A673 (cell line): ENCODE results near the gene EHMT1. TPM values are rescaled to one million over a fixed set of nuclear protein-coding genes. Genes with fewer than 3 reads are reported as not detected.

ENCODE experiments used
- BruUV-seq: library from RNA; stranded (reverse); fragments of 400-500 nt; replicated peaks from 2 replicates; lab custom pipeline; 2021; lab: Mats Ljungman, UMichigan
- CTCF ChIA-PET: fragments of 300-600 bp; sonication (Branson Sonifier 250); formaldehyde crosslinking; loops from one replicate; lab custom pipeline; 2022; ENCODE audit warnings: antibody characterized with exemption; lab: Charles Lee
- POLR2A ChIA-PET: fragments of 300-600 bp; sonication (Branson Sonifier 250); formaldehyde crosslinking; loops from one replicate; lab custom pipeline; 2022; ENCODE audit warnings: antibody characterized with exemption; ENCODE audit not compliant: low non-redundant PET; lab: Charles Lee
- DNase-seq: peaks from one replicate; pipeline ENCODE4 v3.0.0-alpha.2; 2015; ENCODE audit warnings: low spot score
- H3K27ac ChIP-seq: fragments of 200-600 bp; sonication (generic); 2 replicates; pipeline ENCODE4 v1.5.1; 2016; ENCODE audit warnings: mixed run types, low read depth, mild to moderate bottlenecking, mixed read lengths, antibody characterized with exemption, low read length; ENCODE audit not compliant: poor library complexity, severe bottlenecking
- H3K27me3 ChIP-seq: fragments of 200-600 bp; sonication (generic); replicated peaks from 2 replicates; pipeline ENCODE4 v1.6.1; 2017; ENCODE audit warnings: mixed run types, low read depth, mild to moderate bottlenecking, mixed read lengths, antibody characterized with exemption, low read length; ENCODE audit not compliant: insufficient read depth, poor library complexity
- H3K36me3 ChIP-seq: fragments of 200-600 bp; sonication (generic); 2 replicates; pipeline ENCODE4 v1.6.1; 2016; ENCODE audit warnings: mixed run types, mild to moderate bottlenecking, mixed read lengths, antibody characterized with exemption, low read length; ENCODE audit not compliant: insufficient read depth, poor library complexity, severe bottlenecking
- H3K4me1 ChIP-seq: fragments of 200-600 bp; sonication (generic); 2 replicates; pipeline ENCODE4 v1.6.1; 2017; ENCODE audit warnings: mixed run types, mild to moderate bottlenecking, mixed read lengths, antibody characterized with exemption, low read length; ENCODE audit not compliant: insufficient read depth, poor library complexity, severe bottlenecking
- H3K4me3 ChIP-seq: fragments of 200-600 bp; sonication (generic); 2 replicates; pipeline ENCODE4 v1.5.1; 2016; ENCODE audit warnings: low read depth, mixed run types, mild to moderate bottlenecking, mixed read lengths, low read length; ENCODE audit not compliant: poor library complexity, severe bottlenecking
- H3K9me3 ChIP-seq: fragments of 200-600 bp; sonication (generic); 2 replicates; pipeline ENCODE4 v1.6.1; 2016; ENCODE audit warnings: mixed run types, low read depth, mild to moderate bottlenecking, mixed read lengths, antibody characterized with exemption, low read length; ENCODE audit not compliant: poor library complexity, severe bottlenecking
- CTCF ChIP-seq: fragments of 300-800, 200-600 bp; sonication (generic); conservative IDR thresholded peaks from 2 replicates; pipeline ENCODE4 v1.5.1; 2017; ENCODE audit warnings: low read depth, mild to moderate bottlenecking, antibody characterized with exemption, low read length, moderate library complexity, mixed read lengths
- EZH2 ChIP-seq: fragments of 200-600 bp; sonication (generic); IDR thresholded peaks from 2 replicates; pipeline ENCODE4 v1.6.1; 2017; ENCODE audit warnings: borderline replicate concordance, low read depth, mild to moderate bottlenecking, mixed read lengths, antibody characterized with exemption, low read length; ENCODE audit not compliant: poor library complexity, severe bottlenecking
- intact Hi-C: fragments of 100-400 bp; cut with micrococcal nuclease; formaldehyde crosslinking; loops from one replicate; pipeline ENCODE4 v1.10.0; 2022; ENCODE audit not compliant: unreplicated experiment
- total RNA-seq: library from RNA; stranded (reverse); gene quantifications from 2 replicates; pipeline ENCODE4 v1.2.3, GENCODE V29; 2021

Gene EHMT1
- total RNA-seq, 1 experiment from 2014 or later: 115 TPM

- Histone ChIP-seq H3K9me3 (no peaks in the 10 kb centered on the region), H3K36me3 (peaks cover 20% of the 10 kb centered on the region), H3K27ac (no peak overlapping the region), H3K4me3 (no peak overlapping the region), H3K4me1 (no peaks in the 10 kb centered on the region), H3K27me3 (no peaks in the 10 kb centered on the region)
- DNase-seq: no peak
- BruUV-seq: no TSS peak
- ChIA-PET CTCF (no interaction called here), POLR2A (no interaction called here)
- intact Hi-C loops: no loop called here
- TF ChIP-seq CTCF (no peak), EZH2 (no peak)
Measured at GRCh38 chr9:137776306-137776995, 157.6 kb downstream of the EHMT1 start.

GRCh38 chr9:137777761-137778160 lies 159.0 kb downstream of the EHMT1 start:
- Histone ChIP-seq H3K36me3 (peaks cover 28% of the 10 kb centered on the region), H3K9me3 (no peaks in the 10 kb centered on the region), H3K27me3 (no peaks in the 10 kb centered on the region), H3K27ac (no peak overlapping the region), H3K4me3 (no peak overlapping the region), H3K4me1 (no peaks in the 10 kb centered on the region)
- BruUV-seq: no TSS peak
- intact Hi-C loops: no loop called here
- ChIA-PET CTCF (no interaction called here), POLR2A (no interaction called here)
- DNase-seq: no peak
- TF ChIP-seq EZH2 (no peak), CTCF (no peak)

- BruUV-seq: no TSS peak
- Histone ChIP-seq H3K4me1 (no peaks in the 10 kb centered on the region), H3K36me3 (peaks cover 29% of the 10 kb centered on the region), H3K9me3 (no peaks in the 10 kb centered on the region), H3K27ac (no peak overlapping the region), H3K4me3 (no peak overlapping the region), H3K27me3 (no peaks in the 10 kb centered on the region)
- TF ChIP-seq EZH2 (no peak), CTCF (no peak)
- no peak for DNase-seq
- intact Hi-C loops: no loop called here
- ChIA-PET POLR2A (no interaction called here), CTCF (no interaction called here)
Measured at GRCh38 chr9:137778336-137778735, 159.5 kb downstream of the EHMT1 start.
